GM12891 (cell line): Measurements from ENCODE around the gene PTPRF.

Experiments used
- POLR2A ChIP-seq: IDR thresholded peaks from 2 replicates; pipeline ENCODE4 v1.6.1; 2011; ENCODE audit warnings: low read depth, low read length, control low read depth
- POLR2AphosphoS5 ChIP-seq: IDR thresholded peaks from 2 replicates; pipeline ENCODE4 v1.6.1; 2011; ENCODE audit warnings: low read depth, low read length, control low read depth
- TAF1 ChIP-seq: IDR thresholded peaks from 2 replicates; pipeline ENCODE4 v1.6.1; 2011; ENCODE audit warnings: low read depth, low read length, control low read depth

DNA sequence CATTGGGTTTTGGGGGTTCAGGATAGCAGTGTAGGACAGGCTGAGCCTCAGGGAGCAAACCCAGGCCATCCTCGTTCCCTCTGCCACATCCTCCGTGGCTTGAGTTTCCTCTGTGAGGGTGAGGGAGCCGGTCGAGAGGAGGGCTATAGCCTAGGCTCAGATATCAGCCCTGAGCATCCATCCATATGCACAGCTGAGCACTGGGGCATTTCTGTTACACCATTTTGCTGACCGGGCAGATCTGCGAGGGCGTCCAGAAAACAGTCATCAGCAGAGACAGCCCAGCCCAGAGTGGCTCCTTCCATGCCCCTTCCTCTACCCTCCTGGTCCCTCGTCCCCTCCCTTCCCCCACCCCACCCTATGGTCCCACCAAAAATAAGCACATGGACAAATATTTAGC lies 53.5 kb downstream of the PTPRF start:
- TF ChIP-seq TAF1 (no peak), POLR2AphosphoS5 (no peak), POLR2A (no peak)
